ENCODE data around the gene C17orf75.
"Not testable (repeated sequence)": the region's sequence is repeated elsewhere in the genome, so short reads cannot be mapped to it uniquely, and the experiment has no call there.

Gene C17orf75, protein sequence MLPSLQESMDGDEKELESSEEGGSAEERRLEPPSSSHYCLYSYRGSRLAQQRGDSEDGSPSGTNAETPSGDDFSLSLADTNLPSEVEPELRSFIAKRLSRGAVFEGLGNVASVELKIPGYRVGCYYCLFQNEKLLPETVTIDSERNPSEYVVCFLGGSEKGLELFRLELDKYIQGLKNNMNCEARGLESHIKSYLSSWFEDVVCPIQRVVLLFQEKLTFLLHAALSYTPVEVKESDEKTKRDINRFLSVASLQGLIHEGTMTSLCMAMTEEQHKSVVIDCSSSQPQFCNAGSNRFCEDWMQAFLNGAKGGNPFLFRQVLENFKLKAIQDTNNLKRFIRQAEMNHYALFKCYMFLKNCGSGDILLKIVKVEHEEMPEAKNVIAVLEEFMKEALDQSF

DNA sequence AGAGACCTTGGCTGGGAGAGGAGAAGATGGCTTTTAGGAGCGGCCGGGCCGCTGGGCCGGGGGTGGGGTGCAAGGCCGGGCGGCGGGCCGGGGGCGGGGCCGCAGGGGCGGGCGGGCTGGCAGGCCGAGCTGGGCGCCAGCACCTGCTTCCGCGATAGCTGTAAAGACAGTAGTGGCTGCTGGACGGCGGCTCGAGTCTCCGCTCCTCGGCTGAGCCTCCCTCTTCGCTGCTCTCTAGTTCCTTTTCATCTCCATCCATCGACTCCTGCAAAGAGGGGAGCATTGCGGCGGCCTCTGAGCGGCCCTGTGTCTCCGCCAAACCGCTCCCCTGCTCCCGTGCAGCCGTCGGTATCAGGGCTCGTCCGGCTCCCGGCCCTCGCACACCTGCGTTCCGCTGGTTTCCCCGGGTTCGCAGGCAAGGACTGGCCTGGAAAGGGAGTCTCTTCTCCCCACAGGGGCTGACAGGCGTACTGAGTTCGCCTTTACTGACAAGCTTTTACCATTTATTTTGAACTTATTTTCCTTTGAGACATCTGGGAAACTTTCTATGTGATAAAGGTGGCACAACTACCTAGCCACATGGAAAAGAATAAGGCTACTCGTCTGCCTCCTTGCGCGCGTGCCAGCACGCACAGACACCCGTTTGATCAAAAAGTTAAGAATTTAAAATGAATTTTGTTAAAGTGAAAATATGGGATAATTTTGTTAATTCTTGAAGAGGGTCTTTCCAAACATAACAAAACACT lies at the start of gene C17orf75:
Gene C17orf75 (minus strand): TSS at position 317 of the 746 bp plus-strand sequence. CDS start 34 bp downstream, at position 283.
- DNase-seq (ENCODE audit: low spot score): peak; percentile 52

DNA sequence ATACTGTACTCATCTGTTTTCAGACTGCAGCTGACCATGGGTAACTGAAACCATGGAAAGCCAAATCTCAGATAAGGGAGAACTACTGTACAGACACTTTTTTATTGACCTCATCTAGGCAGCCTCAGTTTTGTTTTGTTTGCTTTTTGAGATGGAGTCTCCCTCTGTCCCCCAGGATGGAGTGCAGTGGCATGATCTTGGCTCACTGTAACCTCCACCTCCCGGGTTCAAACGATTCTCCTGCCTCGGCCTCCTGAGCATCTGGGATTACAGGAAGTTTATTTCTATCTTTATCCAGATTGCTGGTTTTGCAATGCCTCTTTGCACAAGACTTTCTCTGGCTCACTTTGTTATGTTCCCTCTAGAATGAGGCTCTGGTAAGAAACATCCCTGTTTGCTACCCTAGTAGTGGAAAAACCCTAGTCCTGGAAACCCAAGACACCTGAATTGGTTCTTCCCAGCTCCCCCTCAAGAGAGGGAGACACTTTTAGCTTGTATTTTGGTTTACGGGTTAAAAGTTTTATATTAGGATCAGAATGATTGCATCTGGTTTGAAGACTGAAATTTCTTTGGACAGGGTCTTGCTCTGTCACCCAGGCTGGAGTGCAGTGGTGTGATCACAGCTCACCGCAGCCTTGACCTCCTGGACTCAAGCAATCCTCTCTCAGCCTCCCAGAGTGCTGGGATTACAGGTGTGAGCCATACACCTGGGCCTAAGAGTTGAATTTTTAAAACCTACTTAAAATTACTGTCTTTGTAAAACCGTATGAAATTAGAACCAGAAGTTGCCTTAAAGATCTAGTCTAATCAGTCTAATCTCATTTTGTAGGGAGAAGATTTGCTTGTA lies 46.9 kb upstream of the C17orf75 start:
- DNase-seq (ENCODE audit: low spot score): no peak

DNA sequence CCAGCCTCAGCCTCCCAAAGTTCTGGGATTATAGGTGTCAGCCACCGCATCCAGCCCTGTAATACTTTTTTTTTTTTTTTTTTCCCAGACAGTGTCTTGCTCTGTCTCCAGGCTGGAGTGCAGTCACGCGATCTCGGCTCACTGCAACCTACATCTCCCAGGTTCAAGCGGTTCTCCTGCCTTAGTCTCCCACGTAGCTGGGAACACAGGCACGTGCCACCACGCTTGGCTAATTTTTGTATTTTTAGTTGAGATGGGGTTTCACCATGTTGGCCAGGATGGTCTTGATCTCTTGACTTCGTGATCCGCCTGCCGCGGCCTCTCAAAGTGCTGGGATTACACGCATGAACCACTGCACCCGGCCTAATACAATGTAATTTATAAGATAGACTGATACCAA lies 46.2 kb upstream of the C17orf75 start:
- not testable (repeated sequence) for DNase-seq (ENCODE audit: low spot score)

DNA sequence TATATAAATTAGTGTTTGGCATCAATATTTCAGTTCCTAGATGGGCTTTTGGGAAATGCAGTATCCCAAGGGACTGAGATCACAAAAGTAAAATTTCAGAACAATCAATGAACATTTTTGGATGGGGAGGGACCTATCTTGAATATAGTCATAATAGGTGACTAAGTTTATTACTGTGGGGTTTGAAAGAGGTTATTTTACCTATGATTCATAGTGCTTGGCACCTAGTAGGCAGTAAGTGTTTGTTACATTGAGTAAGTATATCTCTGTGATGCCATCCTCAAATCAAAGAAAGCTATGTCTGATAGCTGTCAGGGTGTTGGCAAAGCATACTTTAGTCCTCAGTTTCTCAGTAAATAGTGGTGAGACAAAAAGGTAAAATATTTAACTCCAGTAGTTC lies 44.9 kb upstream of the C17orf75 start:
- no peak for DNase-seq (ENCODE audit: low spot score)

DNA sequence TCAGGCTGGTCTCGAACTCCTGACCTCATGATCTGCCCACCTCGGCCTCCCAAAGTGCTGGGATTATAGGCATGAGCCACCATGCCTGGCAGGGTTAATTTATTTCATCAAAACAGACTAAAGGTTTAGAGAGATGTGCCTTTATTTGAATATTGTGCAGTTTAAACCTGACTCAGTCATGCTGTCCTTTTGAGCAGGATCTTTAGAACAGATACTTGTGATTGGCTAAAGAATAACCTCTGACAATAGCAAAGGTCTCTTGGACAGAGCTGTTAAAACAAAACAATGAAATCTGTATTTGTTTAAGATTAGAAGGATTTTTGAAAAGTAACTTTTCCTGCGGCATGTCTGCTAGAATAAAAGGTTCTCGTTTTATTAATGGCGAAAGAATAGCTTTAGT lies 44.0 kb upstream of the C17orf75 start:
- no peak for DNase-seq (ENCODE audit: low spot score)

DNA sequence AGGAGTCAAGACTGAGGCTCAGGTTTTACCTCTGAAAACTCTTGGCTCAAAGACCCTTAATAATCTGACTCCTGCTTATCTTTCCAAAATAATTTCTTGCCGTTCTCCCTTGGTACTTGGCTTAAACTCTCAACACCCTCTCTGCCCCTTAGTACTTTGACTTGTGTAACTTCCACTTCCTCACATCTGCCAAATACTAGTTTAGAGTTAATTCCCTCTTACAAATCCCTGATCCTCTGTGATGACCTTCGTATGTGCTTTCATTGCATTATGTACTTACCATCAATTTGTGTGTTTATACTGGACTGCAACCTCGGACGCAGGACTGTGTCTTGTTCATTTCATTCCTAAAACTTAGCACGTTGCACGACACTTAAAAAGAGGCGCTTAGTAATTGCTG lies 43.1 kb upstream of the C17orf75 start:
- no peak for DNase-seq (ENCODE audit: low spot score)

DNA sequence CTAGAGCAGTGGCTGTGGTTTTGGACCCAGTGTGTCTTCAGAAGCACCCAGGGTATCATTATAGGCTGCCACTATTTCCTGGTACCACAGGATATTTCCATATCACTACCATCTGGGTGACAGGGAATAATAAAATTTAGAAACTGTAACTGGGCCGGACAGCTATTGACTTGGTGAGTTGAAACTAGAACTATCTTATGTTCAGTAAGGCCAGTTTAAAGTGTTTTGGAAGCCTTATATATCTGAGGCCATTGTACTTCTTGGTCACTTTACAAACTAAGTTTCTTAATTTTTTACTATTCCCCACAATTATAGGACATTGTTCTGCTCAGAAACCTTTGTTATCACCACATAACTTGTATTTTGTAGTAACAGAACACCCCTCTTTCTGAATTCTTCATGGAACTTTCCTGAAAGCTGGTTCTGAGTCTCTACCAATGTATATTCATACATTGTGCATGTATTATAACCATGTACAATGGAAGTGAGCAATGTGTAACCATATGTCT lies 42.0 kb upstream of the C17orf75 start:
- no peak for DNase-seq (ENCODE audit: low spot score)

DNA sequence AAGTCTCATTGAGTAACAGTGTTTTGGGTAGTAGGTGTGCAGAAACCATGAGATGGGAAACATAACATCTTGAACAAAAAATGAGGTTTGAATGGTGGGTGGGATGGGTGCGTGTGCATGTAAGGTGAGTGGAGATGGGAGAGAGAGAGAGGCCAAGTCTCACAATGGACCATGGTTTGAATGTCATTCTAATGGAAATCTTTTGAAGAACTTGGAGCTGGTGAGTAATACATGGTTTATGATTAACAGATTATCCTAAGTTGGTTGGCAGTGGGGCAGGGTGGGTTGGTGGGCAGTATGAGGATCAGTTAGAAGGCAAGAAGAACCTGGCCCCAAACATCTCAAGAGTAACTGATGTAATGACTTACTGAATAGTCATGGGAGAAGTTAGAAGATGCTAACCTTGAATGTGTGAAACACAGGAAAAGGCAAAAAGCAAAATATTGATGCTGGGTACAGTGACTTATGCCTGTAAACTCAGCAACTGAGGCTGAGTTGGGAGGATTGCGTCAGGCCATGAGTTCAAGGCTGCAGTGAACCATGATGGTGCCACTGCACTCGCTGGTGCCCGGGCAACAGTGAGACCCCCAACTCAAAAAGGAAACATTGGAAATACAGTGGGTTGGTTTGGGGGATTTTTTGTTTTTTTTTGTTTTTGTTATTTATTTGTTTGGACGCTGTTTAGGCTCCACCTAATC lies 40.7 kb upstream of the C17orf75 start:
- no peak for DNase-seq (ENCODE audit: low spot score)

DNA sequence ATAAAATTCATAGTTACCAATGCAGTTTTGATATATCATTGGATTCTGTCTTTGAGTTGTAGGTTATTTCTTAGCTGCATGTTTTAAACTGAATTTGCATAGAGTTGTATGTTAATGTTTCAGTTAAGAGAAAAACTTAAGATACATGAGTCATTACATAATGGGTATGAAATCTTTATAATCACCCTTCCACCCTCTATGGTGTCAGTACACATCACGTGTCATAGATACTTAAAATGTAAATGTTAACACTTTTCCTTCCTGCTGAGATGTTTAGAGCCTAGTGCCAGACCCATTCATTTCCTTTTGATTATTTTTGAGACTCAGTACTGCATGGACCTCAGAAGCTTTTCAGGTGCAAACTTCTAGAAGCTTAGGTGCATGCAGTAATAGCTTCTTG lies 28.5 kb upstream of the C17orf75 start:
- no peak for DNase-seq (ENCODE audit: low spot score)

DNA sequence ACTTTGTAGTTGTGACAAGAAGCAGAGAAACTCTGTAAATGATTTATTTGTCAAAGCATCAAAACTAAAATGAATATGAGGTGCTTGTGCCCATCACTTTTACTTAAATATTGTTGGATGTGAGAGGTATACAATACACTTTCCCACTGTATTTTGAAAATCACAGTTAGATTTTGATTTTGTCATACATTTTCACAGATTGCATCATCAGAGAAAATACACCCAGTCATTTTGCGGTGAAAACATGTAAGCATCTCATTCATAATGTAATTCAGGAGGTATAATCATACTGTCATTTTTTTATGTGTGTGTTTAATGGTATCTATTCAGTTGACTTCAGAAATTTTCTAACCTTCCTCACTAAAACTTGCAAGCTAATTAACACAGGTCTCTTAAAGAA lies 19.3 kb upstream of the C17orf75 start:
- no peak for DNase-seq (ENCODE audit: low spot score)

DNA sequence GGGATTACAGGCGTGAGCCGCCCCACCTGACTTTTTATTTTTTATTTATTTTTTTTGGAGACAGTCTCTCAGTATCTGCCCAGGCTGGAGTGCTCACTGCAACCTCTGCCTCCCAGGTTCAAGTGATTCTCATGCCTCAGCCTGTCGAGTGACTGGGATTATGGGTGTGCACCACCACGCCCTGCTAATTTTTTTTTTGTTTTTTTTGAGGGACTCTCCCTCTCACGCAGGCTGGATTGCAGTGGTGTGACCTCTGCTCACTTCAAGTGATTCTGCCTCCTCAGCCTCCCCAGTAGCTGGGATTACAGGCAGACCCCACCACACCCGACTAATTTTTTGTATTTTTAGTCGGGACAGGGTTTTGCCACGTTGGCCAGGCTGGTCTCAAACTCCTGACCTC lies 15.6 kb upstream of the C17orf75 start:
- DNase-seq (ENCODE audit: low spot score): no peak

DNA sequence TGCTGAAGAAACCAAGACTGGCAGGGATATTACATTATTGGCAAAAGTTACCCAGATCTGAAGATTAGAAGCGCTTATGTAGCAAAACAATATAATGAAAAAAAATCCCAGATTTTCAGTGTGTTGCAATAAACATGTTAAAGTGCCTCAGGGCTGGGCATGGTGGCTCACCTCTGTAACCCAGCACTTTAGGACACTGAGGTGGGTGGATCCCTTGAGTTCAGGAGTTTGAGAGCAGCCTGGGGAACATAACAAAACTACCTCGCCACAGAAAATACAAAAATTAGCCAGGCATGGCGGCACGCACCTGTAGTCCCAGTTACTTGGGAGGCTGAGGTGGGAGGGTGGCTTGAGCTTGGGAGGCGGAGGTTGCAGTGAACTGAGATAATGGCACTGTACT lies 14.8 kb upstream of the C17orf75 start:
- no peak for DNase-seq (ENCODE audit: low spot score)

DNA sequence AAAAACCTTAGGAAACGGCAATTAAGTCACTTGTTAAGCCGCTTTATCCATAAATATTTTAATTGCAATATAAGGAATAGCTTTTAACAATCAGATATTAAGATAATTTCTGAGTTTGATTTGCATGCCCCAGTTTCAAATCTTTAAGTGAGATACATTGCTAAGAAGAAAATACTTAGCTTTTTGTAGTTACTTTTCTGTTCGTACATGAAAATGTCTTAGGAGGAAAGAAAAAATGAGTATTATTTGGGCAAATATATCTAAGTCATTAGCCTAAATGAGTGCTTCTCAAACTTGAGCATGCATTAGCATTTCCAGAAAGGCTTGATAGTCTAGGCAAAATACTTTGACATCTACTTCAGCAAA lies 14.4 kb upstream of the C17orf75 start:
- no peak for DNase-seq (ENCODE audit: low spot score)

DNA sequence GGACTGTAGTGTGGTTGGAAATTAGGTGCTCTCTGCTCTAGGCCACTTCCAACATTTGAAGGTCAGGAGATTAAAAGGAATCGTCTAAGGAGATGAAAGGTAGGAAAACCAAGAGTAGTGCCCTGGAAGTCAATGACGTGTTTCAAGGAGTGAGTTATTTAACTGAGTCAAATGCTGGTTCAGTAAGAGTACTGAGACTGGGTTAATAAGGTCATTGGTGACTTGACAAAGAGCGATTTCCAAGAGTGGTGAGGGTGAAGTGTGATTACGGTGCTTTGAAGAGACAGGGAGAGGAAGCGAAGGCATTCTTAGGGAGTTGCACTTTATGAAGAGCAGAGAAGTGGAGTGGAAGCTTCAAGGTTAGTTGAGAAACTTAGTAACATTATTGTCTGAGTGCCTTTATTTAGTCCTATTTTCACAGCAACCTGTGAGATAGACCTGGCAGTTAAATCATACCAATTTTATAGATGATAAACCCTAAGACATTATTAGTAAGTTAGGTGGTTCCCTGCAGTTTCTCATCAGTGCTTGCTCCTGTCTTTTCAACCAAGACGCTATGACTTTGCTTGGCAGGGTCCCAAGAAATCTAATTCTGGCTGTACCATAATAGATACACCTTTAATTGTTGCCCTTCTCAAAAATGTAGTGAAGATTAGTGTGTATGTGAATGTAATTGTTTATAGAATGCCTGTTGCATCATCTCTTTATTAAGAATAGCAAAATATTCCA lies 13.8 kb upstream of the C17orf75 start:
- no peak for DNase-seq (ENCODE audit: low spot score)

DNA sequence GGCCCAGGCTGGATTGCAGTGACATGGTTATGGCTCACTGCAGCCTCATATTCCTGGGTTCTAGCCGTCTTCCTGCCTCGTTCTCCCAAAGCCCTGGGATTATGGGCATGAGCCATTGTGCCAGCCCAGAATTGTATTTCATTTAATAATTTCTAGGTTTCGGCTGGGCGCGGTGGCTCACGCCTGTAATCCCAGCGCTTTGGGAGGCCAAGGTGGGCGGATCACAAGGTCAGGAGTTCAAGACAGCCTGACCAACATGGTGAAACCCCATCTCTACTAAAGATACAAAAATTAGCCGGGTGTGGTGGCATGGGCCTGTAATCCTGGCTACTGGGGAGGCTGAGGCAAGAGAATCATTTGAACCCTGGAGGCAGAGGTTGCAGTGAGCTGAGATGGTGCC lies 10.8 kb upstream of the C17orf75 start:
- DNase-seq (ENCODE audit: low spot score): not testable (repeated sequence)

DNA sequence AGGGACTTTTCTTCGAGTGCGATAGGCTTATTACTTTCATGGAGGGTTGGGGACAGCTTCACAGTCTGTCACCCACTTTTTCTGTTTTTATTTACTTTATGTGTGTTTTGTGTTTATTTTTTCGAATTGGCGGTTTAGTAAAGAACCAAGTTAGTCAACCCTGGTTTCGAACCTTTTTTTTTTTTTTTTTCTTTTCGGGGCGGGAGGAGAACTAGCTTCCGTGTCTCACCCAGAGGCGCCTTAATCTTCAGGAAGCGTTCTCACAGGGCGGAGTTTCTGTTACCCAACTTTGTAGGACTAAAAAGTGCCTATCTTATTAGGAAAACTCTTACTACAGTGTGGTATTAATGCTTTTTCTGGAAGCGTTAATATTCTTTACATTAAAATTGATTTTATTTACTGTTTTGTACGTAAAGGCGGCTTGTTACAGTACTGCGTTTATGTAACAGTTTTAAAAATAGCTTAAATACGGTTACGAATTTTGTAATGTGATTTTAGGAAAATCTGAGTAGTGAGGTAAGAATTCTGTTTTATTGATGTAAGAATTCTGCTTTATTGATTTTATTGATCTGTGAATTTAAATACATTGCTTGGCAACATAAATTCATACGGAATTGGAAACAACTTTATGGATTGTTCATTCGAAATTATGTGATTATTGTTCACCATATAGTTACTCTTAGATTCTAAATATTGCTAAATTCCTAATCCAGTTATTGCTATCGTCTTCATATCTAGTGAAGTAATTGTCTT lies 8.9 kb upstream of the C17orf75 start:
- DNase-seq (ENCODE audit: low spot score): peak; percentile 55

DNA sequence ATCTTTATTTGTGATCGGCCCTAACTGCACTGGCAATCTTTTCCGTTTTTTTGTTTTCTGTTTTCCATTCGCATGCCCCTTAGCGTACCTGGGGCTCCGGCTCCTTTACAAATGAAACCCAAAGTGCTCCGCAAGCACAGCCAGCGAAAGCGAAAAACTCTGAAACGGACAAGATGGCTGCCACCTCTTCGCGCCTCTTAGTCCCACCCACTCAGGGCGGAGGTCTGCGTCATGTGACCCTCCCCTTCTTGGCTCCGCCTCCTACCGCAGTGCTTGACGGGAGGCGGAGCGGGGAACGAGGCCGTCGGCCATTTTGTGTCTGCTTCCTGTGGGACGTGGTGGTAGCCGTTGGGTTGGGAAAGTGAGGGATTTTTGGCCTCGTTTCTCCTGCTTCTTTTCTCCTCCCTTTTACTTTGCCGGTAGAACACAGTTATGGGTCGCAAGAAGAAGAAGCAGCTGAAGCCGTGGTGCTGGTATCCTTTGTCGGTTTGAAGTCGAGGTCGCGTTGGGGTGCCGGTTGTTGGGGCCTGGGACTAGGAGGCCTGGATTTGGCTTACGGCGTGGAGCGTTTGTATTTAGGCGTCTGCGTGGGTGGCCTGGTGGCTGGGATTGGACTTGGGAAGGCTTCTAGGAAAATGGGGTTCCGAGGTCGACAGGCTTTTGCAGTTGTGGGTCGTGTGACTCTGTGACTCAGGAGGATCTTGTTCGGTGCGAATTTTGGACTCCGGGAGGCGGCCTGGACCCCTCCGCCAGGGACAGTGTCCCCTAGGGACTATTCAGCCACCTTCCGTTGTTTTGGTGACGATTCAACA lies 8.1 kb upstream of the C17orf75 start, which contains the start of gene ZNF207:
Gene ZNF207 (plus strand): TSS at position 304 of the 812 bp plus-strand sequence. CDS start 129 bp downstream, at position 433.
- peak; percentile 95 for DNase-seq (ENCODE audit: low spot score)

DNA sequence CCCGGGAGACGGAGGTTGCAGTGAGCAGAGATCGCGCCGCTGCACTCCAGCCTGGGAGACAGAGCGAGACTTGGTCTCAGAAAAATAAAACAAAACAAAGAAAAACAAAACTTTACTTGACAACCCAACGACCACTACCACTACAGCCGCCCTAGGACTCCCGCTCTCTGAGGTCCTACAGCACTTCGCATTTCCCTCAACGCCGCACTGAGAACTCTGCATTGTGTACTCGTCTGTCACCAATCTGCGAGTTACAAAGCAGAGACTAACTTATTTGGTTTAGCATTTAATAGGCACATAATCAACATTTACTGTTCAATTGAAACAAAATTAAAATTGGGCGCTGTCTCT lies 7.5 kb upstream of the C17orf75 start:
- no peak for DNase-seq (ENCODE audit: low spot score)

DNA sequence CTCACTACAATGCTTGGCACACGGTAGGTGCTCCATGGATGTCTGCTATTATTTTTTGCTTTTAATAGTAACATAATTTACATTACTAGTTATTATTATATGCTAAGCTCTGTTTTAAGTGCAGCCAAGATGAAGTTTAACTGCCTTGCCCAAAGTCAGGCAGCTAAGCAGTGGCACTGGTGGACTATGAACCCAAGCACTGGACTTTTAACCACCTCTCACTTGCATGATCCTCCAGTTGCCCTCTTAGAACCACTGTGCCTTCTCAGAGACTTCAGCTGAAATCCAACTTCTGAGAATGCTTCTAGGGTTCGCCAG lies 6.5 kb upstream of the C17orf75 start:
- no peak for DNase-seq (ENCODE audit: low spot score)

All from kidney capillary endothelial cell (primary cell).